ENCODE data around the gene RTCA. TPM values are rescaled to one million over a fixed set of nuclear protein-coding genes. Genes with fewer than 3 reads are reported as not detected.

RTCA gene
- total RNA-seq, 4 donors from 2014 or later = 6.0 to 41.9 (median 36.1) TPM

- TF ChIP-seq POLR2AphosphoS5 (IDR thresholded peaks at IDR 0.05) (no peak), POLR2A (IDR thresholded peaks at IDR 0.05) (no peak), EP300 (IDR thresholded peaks at IDR 0.05; ENCODE audit: low read depth) (no peak), CTCF (IDR thresholded peaks at IDR 0.05) (no peak)
- H3K27ac ChIP-seq = no peak overlapping the region
- H3K36me3 ChIP-seq = peaks cover 0 to 15% (median 0%) of the 10 kb centered on the region in 4 donors
- H3K27me3 ChIP-seq = no peaks in the 10 kb centered on the region
- DNase-seq = no peak
- intact Hi-C loops (cut with DNase I; ENCODE audit: low total_unique reads) = no loop called here
- H3K4me3 ChIP-seq = no peak overlapping the region
- H3K4me1 ChIP-seq = no peaks in the 10 kb centered on the region
- H3K9me3 ChIP-seq = no peaks in the 10 kb centered on the region
- in situ Hi-C loops (cut with MboI; ENCODE audit: low pct_ligation_motif_present in 1 of 4, low pct_unique_long_range_greater_than_20kb in 1 of 4, low sequenced_read_pairs in 3 of 4) = no loop called here
These were observed 26.1 kb upstream of the RTCA start for GRCh38 chr1:100239961-100240360.

- WGBS, 2 donors (ENCODE audit: low coverage in 1 of 2) = 85 to 86% methylated on average over 4 of the region's 4 CpGs
- no peaks in the 10 kb centered on the region for H3K9me3 ChIP-seq
- no peak for DNase-seq
These were observed 25.4 kb upstream of the RTCA start for GRCh38 chr1:100240631-100241030.

GRCh38 chr1:100246738-100247137, 19.3 kb upstream of the RTCA start:
- no peak overlapping the region for H3K4me3 ChIP-seq
- no peak overlapping the region for H3K27ac ChIP-seq
- TF ChIP-seq POLR2AphosphoS5 (IDR thresholded peaks at IDR 0.05) (no peak), CTCF (IDR thresholded peaks at IDR 0.05) (no peak), POLR2A (IDR thresholded peaks at IDR 0.05) (no peak), EP300 (IDR thresholded peaks at IDR 0.05; ENCODE audit: low read depth) (no peak)
- H3K9me3 ChIP-seq = no peaks in the 10 kb centered on the region
- H3K4me1 ChIP-seq = peaks cover 0 to 22% (median 10%) of the 10 kb centered on the region in 4 donors
- no peaks in the 10 kb centered on the region for H3K36me3 ChIP-seq
- no peak for DNase-seq
- in situ Hi-C loops (cut with MboI; ENCODE audit: low pct_ligation_motif_present in 1 of 4, low pct_unique_long_range_greater_than_20kb in 1 of 4, low sequenced_read_pairs in 3 of 4) (no loop called here), intact Hi-C loops (cut with DNase I; ENCODE audit: low total_unique reads) (no loop called here)
- H3K27me3 ChIP-seq = no peaks in the 10 kb centered on the region
- WGBS, 2 donors (ENCODE audit: low coverage in 1 of 2) = 78 to 80% methylated on average over 4 of the region's 4 CpGs

More at GRCh38 chr1:100240631-100241030, 25.4 kb upstream of the RTCA start:
- Histone ChIP-seq H3K27me3 (no peaks in the 10 kb centered on the region), H3K27ac (no peak overlapping the region), H3K4me1 (peaks cover 0 to 6% (median 0%) of the 10 kb centered on the region in 4 donors), H3K4me3 (no peak overlapping the region), H3K36me3 (peaks cover 0 to 15% (median 0%) of the 10 kb centered on the region in 4 donors)
- intact Hi-C loops (cut with DNase I; ENCODE audit: low total_unique reads) = no loop called here
- TF ChIP-seq POLR2AphosphoS5 (IDR thresholded peaks at IDR 0.05) (no peak), CTCF (IDR thresholded peaks at IDR 0.05) (no peak), POLR2A (IDR thresholded peaks at IDR 0.05) (no peak), EP300 (IDR thresholded peaks at IDR 0.05; ENCODE audit: low read depth) (no peak)
- in situ Hi-C loops (cut with MboI; ENCODE audit: low pct_ligation_motif_present in 1 of 4, low pct_unique_long_range_greater_than_20kb in 1 of 4, low sequenced_read_pairs in 3 of 4) = no loop called here

- DNase-seq = no peak
- in situ Hi-C loops (cut with MboI; ENCODE audit: low pct_ligation_motif_present in 1 of 4, low pct_unique_long_range_greater_than_20kb in 1 of 4, low sequenced_read_pairs in 3 of 4) (no loop called here), intact Hi-C loops (cut with DNase I; ENCODE audit: low total_unique reads) (no loop called here)
- Histone ChIP-seq H3K9me3 (no peaks in the 10 kb centered on the region), H3K36me3 (no peaks in the 10 kb centered on the region), H3K4me1 (peaks cover 0 to 22% (median 10%) of the 10 kb centered on the region in 4 donors), H3K27ac (peak overlapping the region; percentile 78 to 92 (median 86)), H3K4me3 (peak overlapping the region; percentile 43 to 88 (median 69)), H3K27me3 (no peaks in the 10 kb centered on the region)
- 4 to 5% methylated on average over 5 to 12 of the region's 12 CpGs for whole genome bisulfite sequencing, 2 donors (ENCODE audit: low coverage in 1 of 2)
- TF ChIP-seq POLR2A (IDR thresholded peaks at IDR 0.05) (no peak), EP300 (IDR thresholded peaks at IDR 0.05; ENCODE audit: low read depth) (no peak), POLR2AphosphoS5 (IDR thresholded peaks at IDR 0.05) (no peak), CTCF (IDR thresholded peaks at IDR 0.05) (no peak)
These were observed 16.9 kb upstream of the RTCA start for GRCh38 chr1:100249155-100249536.
